Lower lobe of right lung (tissue), 2 donors: ENCODE measurements around the gene ZNF396. TPM values are rescaled to one million over a fixed set of nuclear protein-coding genes. Genes with fewer than 3 reads are reported as not detected.

ENCODE experiments used
- ATAC-seq, 2 donors: fragments of 200-7000 bp; cut with Tn5 transposase; one replicate each; pipeline ENCODE4 v1.9.1; 2020 to 2022; ENCODE audit warnings: mild to moderate bottlenecking in 2 of 2, moderate library complexity in 2 of 2
- DNase-seq: peaks from one replicate; pipeline ENCODE4 v3.0.0-alpha.2; 2020
- H3K27ac ChIP-seq: fragments of 200-600 bp; one replicate; pipeline ENCODE4 v1.8.0; 2022
- H3K27me3 ChIP-seq: fragments of 200-600 bp; one replicate; pipeline ENCODE4 v1.8.0; 2022; ENCODE audit warnings: low read depth
- H3K36me3 ChIP-seq: fragments of 200-600 bp; one replicate; pipeline ENCODE4 v1.8.0; 2022; ENCODE audit warnings: mild to moderate bottlenecking
- H3K4me1 ChIP-seq: fragments of 200-600 bp; one replicate; pipeline ENCODE4 v1.8.0; 2022
- H3K4me3 ChIP-seq: fragments of 200-600 bp; one replicate; pipeline ENCODE4 v1.8.0; 2022; ENCODE audit warnings: mild to moderate bottlenecking
- H3K9me3 ChIP-seq: fragments of 200-600 bp; one replicate; pipeline ENCODE4 v1.8.0; 2022
- CTCF ChIP-seq: fragments of 200-600 bp; IDR thresholded peaks from one replicate; pipeline ENCODE4 v1.8.0; 2022; ENCODE audit warnings: antibody characterized with exemption, mild to moderate bottlenecking
- intact Hi-C: fragments of 100-400 bp; cut with DNase I; formaldehyde crosslinking; loops from one replicate; pipeline ENCODE4 v1.11.0; 2022
- total RNA-seq: library from RNA; stranded (reverse); fragmentation: NEBNext Ultra II Directional; extraction: Animal tissue kit (Norgen Biotek cat#: 25700); gene quantifications from one replicate; pipeline ENCODE4 v1.2.1, GENCODE V29; 2021
- donor health status: DM: no; HTN: yes; CAD: no; lungs with severe emphysema.

The ZNF396 gene
- total RNA-seq, 1 donor from 2014 or later = 4.4 TPM

GRCh38 chr18:35417223-35417622 is 40.1 kb upstream of the ZNF396 start:
- ATAC-seq (no peak), DNase-seq (no peak)
- intact Hi-C loops = no loop called here
- Histone ChIP-seq H3K36me3 (no peaks in the 10 kb centered on the region), H3K4me3 (no peak overlapping the region), H3K4me1 (peaks cover 12% of the 10 kb centered on the region), H3K9me3 (peaks cover 11% of the 10 kb centered on the region), H3K27me3 (no peaks in the 10 kb centered on the region), H3K27ac (no peak overlapping the region)
- no peak for TF ChIP-seq CTCF

DNA sequence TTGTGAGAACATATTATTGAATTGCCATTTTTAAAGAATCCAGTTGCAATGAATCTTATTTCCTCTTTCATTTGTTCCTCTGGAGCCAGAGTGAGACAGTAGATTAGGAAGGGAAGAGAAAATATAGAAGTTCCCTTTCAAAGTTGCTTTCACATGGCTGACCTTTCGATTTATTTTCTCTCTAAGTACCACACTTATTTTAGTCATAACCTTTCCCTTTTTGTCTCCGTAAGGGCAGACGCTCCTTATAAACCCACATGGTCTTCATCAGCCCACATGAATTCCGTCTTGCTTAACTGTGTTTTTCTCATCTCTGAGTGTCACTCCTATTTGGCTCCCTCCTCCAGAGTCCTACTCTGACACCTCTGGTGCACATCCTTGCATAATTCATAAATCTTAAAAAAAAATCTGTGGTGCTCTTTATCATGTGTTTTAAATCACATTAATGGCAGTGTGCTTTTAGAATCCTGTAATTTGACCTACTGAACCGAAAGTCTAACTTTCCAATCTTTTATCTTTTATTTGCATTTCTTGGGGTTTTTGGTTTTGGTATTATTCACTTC is 38.5 kb upstream of the ZNF396 start:
- peaks cover 11% of the 10 kb centered on the region for H3K9me3 ChIP-seq
- peak; percentile 67 to 78 for ATAC-seq
- H3K27me3 ChIP-seq = no peaks in the 10 kb centered on the region
- no peak for TF ChIP-seq CTCF
- H3K36me3 ChIP-seq = no peaks in the 10 kb centered on the region
- DNase-seq = no peak
- no peak overlapping the region for H3K27ac ChIP-seq
- peaks cover 12% of the 10 kb centered on the region for H3K4me1 ChIP-seq
- intact Hi-C loops = no loop called here
- H3K4me3 ChIP-seq = no peak overlapping the region

- TF ChIP-seq CTCF = no peak
- Histone ChIP-seq H3K36me3 (no peaks in the 10 kb centered on the region), H3K4me1 (peaks cover 13% of the 10 kb centered on the region), H3K27ac (no peak overlapping the region), H3K9me3 (peaks cover 11% of the 10 kb centered on the region), H3K27me3 (no peaks in the 10 kb centered on the region), H3K4me3 (no peak overlapping the region)
- intact Hi-C loops = no loop called here
- ATAC-seq = no peak
- no peak for DNase-seq
These were observed 36.0 kb upstream of the ZNF396 start for GRCh38 chr18:35413163-35413511.

DNA sequence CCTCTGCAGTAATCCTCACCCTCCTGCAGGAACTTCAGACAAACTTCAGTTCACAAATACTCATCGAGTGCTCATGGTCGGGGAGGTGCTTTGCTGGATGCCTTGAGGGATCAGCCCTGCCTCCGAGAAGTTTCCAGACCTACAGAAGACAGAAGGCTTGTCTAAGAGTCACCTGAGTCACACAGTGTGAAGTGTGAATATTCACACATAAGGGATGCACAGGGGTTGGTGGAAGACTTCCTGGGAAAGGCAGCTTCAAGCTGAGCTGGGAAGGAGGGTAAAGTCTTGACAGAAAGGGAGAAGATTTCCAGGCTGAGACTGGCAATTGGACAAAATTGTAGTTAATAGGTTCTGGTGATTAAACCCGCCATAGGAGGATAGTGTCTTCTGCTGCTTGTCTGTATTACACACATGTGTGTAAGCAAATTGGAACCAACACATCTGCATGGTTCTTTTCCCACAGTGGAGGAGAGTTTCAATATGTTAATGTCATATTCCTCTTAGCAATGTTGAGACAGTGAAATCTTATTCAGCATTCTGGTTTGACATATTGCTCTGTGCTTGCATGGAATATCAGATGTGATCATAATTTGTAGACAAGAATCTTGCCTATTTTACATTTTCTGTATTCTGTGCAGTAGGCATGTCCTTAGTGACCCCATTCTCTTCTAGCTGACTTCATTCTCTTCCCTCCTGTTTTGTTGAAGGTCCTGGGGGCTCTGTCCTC is 34.7 kb upstream of the ZNF396 start:
- Histone ChIP-seq H3K9me3 (no peaks in the 10 kb centered on the region), H3K4me1 (peaks cover 15% of the 10 kb centered on the region), H3K27me3 (no peaks in the 10 kb centered on the region), H3K4me3 (no peak overlapping the region), H3K27ac (no peak overlapping the region), H3K36me3 (no peaks in the 10 kb centered on the region)
- TF ChIP-seq CTCF = no peak
- DNase-seq (no peak), ATAC-seq (no peak)
- intact Hi-C loops = no loop called here

DNA sequence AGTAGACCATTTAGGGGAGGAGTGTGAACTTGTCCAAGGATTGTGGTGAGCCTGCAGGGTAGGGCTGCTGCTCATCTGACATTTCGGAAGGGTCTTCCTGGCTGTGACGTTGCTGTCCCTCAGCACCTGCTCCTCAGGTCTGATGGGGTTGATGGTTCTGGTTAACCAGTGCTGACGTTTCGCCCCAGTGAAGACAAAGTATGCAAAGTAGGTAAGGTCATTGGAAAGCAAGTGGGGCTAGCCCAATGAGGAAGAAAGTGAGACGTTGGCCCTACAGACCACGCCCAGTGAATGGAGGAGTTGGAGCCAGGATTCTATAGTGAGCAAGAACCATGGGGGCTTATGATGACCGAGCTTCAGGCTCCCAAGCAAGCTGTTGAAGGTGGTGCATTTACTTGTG is 33.4 kb upstream of the ZNF396 start:
- no peaks in the 10 kb centered on the region for H3K9me3 ChIP-seq
- no peak overlapping the region for H3K4me3 ChIP-seq
- no peaks in the 10 kb centered on the region for H3K27me3 ChIP-seq
- no peaks in the 10 kb centered on the region for H3K36me3 ChIP-seq
- H3K27ac ChIP-seq = no peak overlapping the region
- no peak for DNase-seq
- no peak for TF ChIP-seq CTCF
- intact Hi-C loops = no loop called here
- peaks cover 10% of the 10 kb centered on the region for H3K4me1 ChIP-seq
- ATAC-seq = no peak
